GM19468 (cell line): ENCODE measurements around the gene BEX4.
A peak's percentile ranks its signal among the peaks of the same experiment; 100 is the strongest.
"Not testable (repeated sequence)": the region's sequence is repeated elsewhere in the genome, so short reads cannot be mapped to it uniquely, and the experiment has no call there.

Source experiments
- ATAC-seq: cut with Tn5 transposase; IDR thresholded peaks from one replicate; pipeline ENCODE4 v1.9.1; 2021; ENCODE audit warnings: mild to moderate bottlenecking, moderate library complexity, moderate number of reproducible peaks; ENCODE audit not compliant: unreplicated experiment; ENCODE audit errors: extremely low read depth

BEX4 gene, protein sequence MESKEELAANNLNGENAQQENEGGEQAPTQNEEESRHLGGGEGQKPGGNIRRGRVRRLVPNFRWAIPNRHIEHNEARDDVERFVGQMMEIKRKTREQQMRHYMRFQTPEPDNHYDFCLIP

DNA sequence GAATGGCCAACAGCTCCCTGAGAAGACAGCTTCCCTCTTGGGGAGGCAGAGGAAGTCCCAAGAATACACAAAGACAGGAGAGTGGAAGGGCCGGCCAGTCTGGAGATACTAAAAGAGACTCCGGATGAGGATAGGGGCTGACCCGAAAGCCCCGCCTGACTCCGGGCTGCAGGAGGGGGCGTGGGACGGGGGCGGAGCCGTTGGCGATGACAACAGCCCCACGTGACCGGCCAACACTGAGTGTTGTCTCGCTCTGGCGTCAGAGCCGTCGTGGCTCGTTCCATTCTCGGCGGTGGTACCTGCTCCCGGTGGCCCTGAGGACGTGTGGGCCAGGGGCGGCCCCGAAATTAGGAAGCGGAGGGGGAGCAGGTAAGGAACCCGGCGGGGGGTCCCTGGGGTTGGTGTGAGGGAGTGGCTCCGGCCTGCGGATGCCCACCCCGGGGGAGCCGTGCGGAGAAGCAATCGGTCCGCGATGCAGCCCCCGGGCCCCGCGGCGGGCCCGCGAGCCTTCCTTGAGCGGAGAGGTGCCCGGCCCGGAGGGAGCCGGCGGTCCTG, at the start of gene BEX4:
Gene BEX4, plus strand, starts transcription at position 239 of the 555 bp plus-strand sequence. CDS start 1,046 bp downstream, outside the sequence.
- ATAC-seq = peak; percentile 74

DNA sequence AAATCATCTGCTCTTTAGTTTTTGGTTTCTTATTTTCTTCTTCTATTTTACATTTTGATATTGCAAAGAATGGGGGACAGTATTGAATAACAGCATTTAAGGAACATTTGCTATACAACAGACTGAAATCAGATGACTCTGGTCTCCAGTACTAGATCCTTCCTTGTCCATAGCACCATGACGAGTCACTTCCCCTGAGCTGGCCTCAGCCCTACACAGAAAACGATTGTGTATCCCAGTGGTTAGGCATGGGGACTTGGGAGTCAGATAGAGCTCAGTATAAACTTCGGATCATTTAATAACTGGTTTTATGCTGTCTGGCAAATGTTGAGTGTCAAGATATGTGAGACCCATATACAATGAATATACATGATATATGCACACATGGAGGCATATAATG, 44.7 kb upstream of the BEX4 start:
- ATAC-seq = no peak

DNA sequence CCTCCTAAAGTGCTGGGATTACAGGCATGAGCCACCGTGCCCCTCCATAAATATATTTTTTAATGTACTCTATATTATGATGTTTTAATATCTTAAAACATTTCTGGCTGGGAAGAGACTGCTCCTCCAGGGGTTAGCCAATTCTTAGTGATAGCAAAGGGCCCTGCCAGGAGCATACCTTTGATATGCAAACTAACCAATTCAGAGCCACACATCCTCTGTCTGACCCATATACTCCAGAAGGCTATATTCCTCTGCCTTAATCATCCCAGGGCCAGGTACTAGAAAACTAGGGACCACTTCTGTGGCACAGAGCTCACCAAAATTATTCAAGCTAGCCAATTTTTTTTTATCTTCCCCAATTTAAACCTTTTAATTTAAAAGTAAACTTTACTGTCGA, 43.6 kb upstream of the BEX4 start:
- ATAC-seq = no peak

DNA sequence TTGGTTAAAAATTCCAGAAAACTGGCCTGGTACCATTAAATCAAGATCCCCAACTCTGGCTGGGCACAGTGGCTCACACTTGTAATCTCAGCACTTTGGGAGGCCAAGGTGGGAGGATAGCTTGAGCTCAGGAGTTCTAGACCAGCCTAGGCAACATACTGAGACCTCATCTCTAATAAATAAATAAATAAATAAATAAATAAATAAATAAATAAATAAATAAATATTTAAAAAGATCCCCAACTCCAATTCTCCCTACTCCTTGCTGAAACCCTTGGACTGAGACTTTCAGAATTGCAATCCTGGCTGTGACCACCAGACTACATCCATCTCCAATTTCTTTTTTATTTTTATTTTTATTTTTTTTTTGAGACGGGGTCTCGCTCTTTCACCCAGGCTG, 39.7 kb upstream of the BEX4 start:
- not testable (repeated sequence) for ATAC-seq

DNA sequence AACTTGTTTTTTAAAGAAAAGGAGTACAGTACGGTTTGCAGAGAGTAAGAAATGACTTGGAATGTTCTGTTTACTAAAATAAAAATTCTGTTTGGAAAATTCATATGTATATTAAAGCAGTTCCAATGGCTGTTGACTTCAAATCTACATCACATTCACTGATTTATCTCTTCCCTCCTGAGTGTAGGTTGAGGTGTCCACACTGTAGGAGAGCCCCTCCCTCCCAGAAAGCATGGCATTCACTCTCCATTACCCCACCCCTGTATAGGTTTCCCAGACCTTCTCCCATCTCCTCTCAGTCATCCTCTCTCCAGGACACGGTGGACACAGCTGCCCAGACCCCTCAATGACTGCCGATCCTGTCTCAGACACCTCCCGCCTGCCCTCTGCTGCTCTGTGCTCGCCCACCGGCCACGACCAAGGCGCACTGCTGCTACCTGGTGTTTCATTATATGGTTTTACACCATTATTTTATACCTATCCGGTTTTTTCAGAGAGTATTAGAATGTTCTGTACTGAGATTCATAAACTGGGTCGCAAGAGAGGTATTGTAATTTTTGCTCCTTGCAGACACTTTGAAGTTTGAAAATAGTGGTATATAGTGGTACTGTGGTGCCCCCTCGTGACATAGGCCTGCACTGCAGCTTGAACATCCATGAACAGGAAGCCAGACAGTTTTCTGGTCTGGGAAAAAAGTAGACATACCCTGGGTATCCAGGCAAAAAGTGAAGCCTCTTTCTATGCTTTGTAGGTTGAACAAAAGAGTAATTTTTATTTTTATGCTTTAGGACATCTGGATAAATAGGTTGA, 38.8 kb upstream of the BEX4 start:
- ATAC-seq = no peak

DNA sequence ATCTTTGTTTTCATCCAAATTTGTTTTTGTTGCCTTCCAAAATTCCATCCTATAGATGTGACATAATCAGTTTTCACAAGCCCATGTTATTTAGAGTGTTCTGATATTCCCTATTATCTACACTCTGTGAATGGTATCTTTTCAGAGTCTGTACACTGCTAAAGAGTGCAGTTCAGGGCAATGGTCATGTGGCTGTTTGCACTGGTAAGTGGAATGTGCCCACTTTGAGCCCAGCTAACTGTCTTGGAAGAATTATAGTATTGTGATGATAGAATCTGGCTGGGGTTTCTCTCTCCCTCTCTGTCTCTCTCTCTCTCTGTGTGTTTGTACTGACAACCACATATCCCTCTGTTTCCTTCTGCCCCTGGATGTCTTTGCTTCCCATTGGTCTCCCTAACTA, 37.4 kb upstream of the BEX4 start:
- ATAC-seq = no peak

DNA sequence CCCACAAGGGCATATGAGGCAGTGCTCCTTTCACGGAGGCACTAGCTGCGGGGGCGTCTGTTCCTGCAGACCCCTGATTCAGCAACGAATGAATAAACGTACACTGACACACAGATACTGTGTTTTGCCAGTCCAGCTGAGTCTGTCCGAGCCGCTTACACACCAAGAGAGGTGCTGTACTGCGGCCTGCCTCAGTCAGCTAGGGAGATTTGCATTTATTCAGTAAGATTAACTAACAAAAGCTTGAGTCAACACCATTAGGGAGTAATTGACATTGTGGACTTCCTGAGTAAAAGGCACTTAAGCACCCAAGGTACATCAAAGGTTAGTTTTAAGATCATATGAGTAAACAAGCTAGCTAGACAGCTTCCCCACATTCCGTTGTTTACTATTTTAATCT, 31.0 kb upstream of the BEX4 start:
- no peak for ATAC-seq

DNA sequence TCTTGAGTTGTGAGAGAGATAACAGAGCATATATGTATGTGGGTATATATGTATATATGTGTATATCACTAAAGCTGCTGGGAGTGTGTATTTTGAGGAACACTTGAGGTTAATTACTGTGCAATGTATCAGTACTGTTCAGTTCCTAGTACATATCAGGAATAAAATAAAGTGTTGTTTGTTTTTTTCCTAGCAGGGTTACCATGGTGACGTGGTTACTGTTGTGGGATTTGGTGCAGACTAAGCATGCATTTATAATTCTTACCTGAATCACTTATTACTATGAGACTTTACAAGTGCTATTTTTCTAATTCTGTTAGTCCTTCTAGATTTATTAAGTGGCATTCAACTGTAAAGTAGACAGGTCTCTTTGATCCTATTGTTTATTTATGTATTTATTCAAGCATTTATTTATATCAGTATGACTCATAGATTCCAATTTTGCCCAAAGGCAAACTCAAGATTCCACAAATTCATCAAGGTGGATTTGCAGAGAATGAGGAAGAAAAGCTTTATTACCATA, 26.9 kb upstream of the BEX4 start:
- ATAC-seq = no peak

DNA sequence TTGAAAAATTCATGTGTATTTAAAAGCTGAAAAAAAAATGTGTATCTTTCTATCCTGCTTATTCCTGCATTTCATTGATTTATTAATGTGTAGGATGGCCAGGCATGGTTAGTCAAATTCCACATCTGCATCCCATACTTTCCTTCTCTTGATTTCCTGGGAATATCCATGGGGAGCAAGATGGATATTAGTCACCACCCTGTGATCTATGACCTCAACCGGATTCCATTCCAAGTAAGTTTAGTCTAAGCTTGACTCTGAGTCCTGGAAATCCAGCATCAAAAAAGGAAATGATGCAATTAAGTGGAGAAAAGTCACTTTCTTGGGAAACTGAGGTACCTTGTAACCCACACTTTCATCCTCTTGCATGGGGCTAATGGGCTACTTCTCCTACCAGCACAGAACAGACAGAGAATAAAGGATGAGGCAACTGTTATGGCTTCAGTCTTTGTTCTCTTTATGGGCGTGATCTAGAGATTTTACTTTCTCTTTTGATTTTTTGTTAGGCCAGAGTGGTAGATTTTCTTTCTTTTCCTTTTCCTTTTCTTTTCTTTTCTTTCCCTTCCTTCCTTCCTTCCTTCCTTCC, 17.1 kb upstream of the BEX4 start:
- no peak for ATAC-seq

DNA sequence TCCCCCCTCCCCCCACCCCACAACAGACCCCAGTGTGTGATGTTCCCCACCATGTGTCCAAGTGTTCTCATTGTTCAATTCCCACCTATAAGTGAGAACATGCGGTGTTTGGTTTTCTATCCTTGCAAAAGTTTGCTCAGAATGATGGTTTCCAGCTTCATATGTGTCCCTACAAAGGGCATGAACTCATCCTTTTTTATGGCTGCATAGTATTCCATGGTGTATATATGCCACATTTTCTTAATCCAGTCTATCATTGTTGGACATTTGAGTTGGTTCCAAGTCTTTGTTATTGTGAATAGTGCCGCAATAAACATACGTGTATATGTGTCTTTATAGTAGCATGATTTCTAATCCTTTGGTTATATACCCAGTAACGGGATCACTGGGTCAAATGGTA, 16.2 kb upstream of the BEX4 start:
- ATAC-seq = not testable (repeated sequence)

DNA sequence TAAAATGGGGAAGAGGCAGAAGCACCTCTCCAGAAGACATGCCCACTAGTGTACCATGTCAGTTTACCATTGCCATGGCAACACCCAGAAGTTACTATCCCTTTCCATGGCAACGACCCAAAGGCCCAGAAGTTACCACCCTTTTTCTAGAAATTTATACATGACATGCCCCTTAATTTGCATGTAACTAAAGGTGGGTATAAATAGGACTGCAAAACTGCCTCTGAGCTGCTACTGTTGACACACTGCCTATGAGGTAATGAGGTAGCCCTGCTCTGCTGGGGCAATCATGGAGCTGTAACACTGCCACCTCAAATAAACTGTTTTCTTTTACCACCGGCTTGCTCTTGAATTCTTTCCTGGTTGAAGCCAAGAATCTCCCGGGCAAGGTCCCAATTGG, 13.9 kb upstream of the BEX4 start:
- ATAC-seq = no peak

DNA sequence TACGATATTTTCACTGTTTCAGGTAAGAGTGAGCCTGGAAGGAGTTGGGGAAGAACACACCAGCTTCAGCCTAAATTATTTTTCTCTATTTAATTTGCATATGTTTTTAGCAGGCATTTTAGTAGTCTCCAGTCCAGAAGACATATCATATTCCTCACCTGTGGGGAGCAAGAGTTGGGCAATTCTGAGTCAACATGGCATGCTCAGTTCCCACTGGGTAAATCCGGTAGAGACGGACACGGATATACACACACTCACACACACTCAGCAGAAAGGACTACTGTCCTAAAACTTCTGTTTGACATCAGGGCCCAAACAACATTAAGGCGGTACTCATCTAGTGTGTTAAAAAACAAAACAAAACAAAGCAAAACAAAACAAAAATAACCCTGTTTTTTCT, 4.9 kb upstream of the BEX4 start:
- no peak for ATAC-seq

DNA sequence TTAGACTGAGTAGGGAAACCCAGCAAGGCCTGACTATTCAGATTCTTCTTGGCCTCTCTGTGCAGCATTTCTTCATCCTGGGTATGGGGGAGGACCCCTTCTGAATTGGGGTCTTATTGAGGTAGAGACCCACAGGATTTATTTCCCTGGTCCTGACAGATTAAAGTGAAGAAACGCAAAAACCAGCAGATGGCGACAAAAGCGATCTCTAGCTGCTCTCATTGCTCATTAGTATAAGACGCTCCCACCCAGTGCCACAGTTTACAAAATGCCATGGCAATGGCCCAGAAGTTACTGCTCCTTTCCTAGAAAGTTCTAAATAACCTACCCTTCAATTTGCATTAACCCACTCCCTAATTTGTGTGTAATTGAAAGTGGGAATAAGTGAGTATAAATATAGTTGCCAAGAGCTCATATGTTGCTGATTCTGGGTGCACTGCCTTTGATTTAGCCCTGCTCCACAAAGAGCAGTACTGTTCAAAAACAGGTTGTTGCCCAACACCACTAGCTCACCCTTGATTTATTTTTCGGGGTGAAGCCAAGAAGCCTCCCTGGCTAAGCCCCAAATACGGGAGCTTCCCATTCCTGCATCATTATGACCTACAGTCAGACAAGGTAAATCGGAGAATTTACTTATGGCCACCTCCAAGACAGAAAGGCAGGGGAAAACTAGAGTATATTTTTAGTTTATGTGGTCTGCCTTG, 3.7 kb upstream of the BEX4 start:
- ATAC-seq = no peak

DNA sequence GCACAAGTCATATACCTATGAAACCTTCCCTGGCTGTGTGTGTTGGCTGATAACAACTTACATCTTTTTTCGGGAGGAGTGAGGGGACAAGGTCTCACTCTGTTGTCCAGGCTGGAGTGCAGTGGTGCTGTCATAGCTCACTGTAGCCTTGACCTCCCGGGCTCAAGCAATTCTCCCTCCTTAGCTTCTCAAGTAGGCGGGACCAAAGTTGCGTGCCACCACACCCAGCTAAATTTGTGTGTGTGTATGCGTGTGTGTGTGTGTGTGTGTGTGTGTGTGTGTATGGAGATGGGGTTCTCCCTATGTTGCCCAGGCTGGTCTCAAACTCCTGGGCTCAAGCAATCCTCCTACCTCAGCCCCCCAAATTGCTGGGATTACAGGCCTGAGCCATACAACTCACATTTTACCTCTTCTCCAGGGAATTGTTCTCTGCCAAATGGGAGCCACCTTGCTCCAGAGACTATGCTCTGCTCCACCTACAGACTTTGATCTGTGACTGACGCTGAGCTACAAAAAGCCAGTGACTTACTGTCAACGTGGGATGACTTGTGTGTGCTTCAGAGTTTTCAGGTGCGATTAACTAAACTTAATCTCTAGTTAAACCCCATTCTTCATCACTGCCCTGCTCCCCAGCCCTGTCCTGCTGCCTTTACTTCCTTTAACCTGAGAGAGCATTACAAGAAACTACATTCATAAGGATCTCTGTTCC, 2.0 kb upstream of the BEX4 start:
- no peak for ATAC-seq

DNA sequence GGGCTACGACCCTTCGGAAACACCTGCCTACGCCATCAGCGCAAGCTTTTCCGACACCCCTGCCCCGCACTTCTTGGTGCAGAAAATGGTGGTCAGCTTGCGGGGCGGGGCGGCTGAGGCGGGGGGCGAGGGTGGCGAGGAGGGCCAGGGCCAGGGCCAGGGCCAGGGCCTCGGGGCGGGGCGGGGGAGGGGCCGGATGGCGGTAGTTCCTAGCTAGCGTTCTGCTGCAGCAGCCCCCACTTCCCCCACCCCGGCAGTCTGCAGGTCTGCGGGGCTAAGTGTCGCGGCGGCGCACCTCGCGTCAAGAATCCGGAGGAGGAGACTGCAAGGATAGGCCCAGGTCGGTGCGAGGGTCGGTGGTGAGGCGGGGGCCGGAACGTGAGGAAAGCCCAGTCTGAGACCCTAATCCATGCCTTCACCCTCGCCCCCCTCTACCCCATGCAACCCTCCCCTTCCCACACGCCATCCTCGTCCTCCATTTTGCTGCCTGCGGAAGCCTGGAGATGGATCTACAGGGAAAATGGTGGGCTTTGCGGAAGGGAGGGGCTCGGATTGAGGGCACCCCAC, 600 bp downstream of the BEX4 start:
- ATAC-seq = no peak

DNA sequence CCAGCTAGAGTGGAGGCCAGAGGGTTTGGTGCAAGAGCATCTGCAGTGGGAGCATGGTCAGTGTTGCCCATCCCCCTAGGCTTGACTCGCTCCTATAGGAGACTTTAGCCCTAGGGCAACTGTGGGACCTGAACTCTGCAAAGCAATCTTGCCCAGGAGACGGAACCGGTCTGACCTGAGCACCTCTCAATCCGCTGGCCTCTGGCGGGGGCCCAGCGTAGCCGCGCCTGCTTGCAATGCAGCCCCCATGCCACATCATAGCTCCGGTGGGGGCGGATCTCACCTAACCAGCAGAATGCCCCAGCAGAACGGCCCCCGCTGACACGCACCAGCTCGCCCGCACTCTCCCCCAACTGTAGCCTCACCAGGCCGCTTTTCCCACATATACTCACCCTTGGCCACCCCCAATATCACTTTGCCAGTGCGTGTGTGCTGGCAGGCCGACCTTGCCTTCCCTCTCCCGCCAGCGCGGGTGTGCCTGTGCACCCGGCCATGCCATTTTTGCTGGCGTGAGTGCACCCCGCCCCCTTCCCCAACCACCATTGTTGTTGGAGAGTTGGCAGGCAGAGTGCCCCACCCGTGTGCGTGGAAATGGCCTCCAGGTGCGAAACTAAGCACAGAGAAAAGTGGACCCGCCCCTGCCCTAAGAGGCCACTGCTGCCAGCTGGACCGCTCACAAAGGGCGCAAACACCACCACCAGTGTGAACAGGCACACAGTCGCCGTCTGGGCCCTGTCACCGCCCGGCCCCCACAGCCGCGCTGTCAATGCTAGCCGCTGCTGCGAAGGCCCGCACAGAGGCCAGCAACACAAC, 5.8 kb downstream of the BEX4 start:
- ATAC-seq = no peak

DNA sequence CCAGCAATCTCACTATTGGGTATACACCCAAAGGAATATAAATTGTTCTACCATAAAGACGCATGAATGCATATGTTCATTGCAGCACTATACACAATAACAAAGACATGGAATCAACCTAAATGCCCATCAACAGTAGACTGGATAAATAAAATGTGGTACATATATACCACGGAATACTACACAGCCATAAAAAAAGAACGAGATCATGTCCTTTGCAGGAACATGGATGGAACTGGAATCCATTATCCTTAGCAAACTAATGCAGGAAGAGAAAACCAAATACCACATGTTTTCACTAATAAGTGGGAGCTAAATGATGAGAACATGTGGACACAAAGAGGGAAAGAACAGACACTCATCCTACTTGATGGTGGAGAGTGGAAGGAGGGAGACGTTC, 11.0 kb downstream of the BEX4 start:
- ATAC-seq = not testable (repeated sequence)

DNA sequence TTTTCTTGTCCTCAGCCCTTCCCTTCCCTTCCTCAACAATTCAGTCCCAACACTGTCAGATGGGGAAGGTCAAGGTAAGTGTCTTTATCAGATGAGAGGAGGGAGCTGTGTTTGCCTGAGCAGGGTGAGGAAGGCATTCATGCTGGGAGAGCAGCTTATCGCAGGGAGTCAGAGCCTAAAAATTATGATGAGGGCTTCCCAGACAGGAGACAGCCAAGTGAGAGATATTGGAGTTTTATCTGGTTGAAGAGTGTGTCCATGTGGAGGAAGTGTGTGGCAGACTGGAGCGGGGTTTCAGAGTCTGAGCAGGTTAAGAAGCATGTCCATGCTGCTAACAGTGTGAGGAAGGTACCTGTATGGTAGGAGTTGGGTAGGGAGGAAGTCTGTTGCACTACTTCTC, 18.4 kb downstream of the BEX4 start:
- no peak for ATAC-seq

DNA sequence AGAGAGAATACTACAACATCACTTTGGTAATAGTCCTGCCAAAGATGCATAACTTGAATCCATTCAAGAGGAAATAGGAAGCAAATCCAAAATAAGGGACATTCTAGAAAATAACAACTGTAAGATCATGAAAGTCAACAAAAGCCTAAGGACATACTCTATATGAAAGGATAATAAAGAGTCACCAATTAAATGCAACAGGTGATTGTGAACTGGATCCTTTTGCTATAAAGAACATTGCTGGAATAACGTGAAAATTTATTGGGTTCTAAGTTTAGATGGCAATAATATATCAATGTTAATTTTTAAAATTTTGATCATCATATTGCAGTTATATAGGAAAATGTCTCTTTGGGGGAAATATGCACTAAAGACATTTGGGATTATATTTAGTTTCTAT, 20.0 kb downstream of the BEX4 start:
- ATAC-seq = no peak
